SJCRH30 (cell line): ENCODE results near the gene RPS6KC1. TPM values are rescaled to one million over a fixed set of nuclear protein-coding genes. Genes with fewer than 3 reads are reported as not detected.

Experiments
- DNase-seq, 2 experiments: peaks; one replicate each; pipeline ENCODE4 v3.0.0-alpha.2; 2015 to 2020
- H3K27ac ChIP-seq: fragments of 250-450 bp; sonication (Bioruptor Pico); 2 replicates; pipeline ENCODE4 v1.5.1; 2020; ENCODE audit warnings: mild to moderate bottlenecking, moderate library complexity
- H3K27me3 ChIP-seq: fragments of 250-450 bp; sonication (Bioruptor Pico); 2 replicates; pipeline ENCODE4 v1.5.1; 2020; ENCODE audit warnings: mild to moderate bottlenecking, moderate library complexity
- H3K36me3 ChIP-seq: fragments of 250-450 bp; sonication (Bioruptor Pico); 2 replicates; pipeline ENCODE4 v1.5.1; 2020; ENCODE audit warnings: mild to moderate bottlenecking, moderate library complexity
- H3K4me1 ChIP-seq: fragments of 250-450 bp; sonication (Bioruptor Pico); 2 replicates; pipeline ENCODE4 v1.5.1; 2020; ENCODE audit warnings: mild to moderate bottlenecking, moderate library complexity
- H3K4me3 ChIP-seq: fragments of 250-450 bp; sonication (Bioruptor Pico); 2 replicates; pipeline ENCODE4 v1.5.1; 2020; ENCODE audit warnings: mild to moderate bottlenecking, moderate library complexity
- H3K9me3 ChIP-seq: fragments of 250-450 bp; sonication (Bioruptor Pico); replicated peaks from 2 replicates; pipeline ENCODE4 v1.5.1; 2020; ENCODE audit warnings: mild to moderate bottlenecking, moderate library complexity
- total RNA-seq: library from RNA; depleted of rRNA; stranded (reverse); fragments of >200 nt; shearing (Covaris generic); gene quantifications from 2 replicates; pipeline ENCODE4 v1.2.3, GENCODE V29; 2014

RPS6KC1 gene
- total RNA-seq, 1 experiment from 2014 or later, result 37.4 TPM

DNA sequence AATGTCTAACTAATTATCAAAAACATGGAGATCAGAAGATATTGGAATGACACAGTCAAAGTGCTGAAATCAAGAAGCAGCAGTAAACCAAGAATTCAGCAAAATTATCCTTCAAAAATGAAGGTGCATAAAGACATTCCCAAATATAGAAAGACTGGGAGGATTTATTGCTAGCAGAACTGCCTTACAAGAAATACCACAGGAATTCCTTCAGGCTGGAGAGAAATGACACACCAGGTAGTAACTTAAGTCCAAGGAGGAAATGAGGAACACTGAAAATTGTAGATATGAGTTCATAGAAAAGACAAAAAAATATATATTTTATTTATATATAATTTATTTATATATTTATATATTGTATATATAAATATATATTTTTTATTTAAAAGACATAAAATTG lies 217.2 kb downstream of the RPS6KC1 start:
- Histone ChIP-seq H3K36me3 (peaks cover 7% of the 10 kb centered on the region), H3K4me3 (no peak overlapping the region), H3K27me3 (no peaks in the 10 kb centered on the region), H3K4me1 (no peaks in the 10 kb centered on the region), H3K9me3 (no peaks in the 10 kb centered on the region), H3K27ac (no peak overlapping the region)
- DNase-seq, result no peak

DNA sequence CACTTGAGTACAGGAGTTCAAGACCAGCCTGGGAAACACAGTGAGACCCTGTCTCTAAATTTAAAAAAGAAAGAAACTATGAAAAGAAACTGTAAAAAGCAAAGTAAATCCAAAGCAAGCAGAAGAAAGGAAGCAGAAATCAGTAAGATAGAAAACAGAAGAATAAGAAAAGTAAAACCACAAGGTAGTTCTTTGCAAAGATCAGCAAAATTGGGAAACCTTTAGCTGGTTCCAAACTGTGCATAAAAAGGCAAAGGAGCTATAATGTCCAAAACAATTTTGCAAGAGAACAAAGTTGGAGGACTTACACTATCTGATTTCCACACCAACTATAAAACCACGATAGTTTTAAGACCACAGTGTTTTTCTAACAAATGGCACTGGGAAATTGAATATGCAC lies 218.8 kb downstream of the RPS6KC1 start:
- Histone ChIP-seq H3K9me3 (no peaks in the 10 kb centered on the region), H3K4me1 (no peaks in the 10 kb centered on the region), H3K36me3 (peaks cover 4% of the 10 kb centered on the region), H3K4me3 (no peak overlapping the region), H3K27me3 (no peaks in the 10 kb centered on the region), H3K27ac (no peak overlapping the region)
- DNase-seq, result no peak

DNA sequence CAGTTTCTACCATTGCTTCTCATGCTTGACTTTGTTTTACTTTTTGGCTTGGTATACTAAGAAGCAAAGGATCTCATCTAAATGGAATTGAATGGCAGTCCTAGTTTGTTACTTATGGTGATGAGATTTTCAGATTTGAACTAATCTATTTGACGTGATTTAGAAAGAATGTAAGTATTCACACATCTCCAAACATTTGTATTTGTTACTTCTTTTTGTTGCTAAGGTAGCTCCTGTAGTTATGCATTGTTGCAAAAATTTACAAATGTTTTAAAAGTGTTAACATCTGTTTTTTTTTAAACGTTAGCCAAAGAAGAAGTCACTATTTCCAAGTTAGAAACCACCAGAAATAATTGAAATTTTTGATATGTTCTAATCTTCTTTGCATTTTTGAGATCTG lies 222.5 kb downstream of the RPS6KC1 start:
- Histone ChIP-seq H3K27me3 (no peaks in the 10 kb centered on the region), H3K9me3 (no peaks in the 10 kb centered on the region), H3K4me1 (peaks cover 11% of the 10 kb centered on the region), H3K27ac (no peak overlapping the region), H3K4me3 (no peak overlapping the region), H3K36me3 (no peaks in the 10 kb centered on the region; the same call in none of the 2 replicates)
- DNase-seq, result no peak

DNA sequence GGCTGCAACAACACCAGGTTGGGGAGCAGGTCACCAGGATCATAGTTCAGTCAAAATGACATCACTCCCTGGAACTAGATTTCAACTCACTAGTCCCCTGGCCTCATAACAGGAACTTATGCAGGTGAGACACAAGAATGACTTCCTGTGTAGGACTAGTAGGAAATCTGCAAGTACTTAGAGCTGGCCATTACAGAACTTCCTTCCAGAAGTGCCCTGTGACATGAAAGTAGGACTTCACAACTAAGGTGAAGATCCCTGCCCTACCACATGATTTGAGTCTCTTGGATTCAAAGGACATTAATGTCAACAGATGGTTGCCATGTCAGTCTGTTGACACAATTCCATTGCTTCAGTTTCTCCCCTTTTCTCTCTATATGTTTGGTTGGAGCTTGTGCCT lies 223.1 kb downstream of the RPS6KC1 start:
- no peaks in the 10 kb centered on the region; the same call in none of the 2 replicates for H3K36me3 ChIP-seq
- DNase-seq, result no peak
- H3K27ac ChIP-seq, result no peak overlapping the region
- H3K27me3 ChIP-seq, result no peaks in the 10 kb centered on the region
- no peaks in the 10 kb centered on the region for H3K9me3 ChIP-seq
- H3K4me1 ChIP-seq, result peaks cover 11% of the 10 kb centered on the region
- H3K4me3 ChIP-seq, result no peak overlapping the region

DNA sequence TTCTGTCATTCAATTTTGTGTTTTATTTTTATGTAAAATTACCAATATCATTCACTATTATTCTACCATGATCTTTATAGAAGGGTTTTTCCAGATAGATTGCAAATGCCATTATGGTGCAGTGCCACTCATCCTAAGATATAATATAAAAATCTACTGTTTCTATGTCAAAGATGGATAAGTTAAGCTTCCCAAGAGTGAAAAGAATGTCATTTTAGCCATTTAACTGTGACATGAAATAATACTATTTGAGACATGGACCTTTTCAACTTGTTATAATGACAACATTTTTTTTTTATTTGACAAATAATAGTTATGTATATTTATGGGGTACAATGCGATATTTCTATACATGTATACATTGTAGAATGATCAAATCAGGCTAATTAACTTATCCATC lies 224.3 kb downstream of the RPS6KC1 start:
- Histone ChIP-seq H3K9me3 (no peaks in the 10 kb centered on the region), H3K27ac (no peak overlapping the region), H3K36me3 (no peaks in the 10 kb centered on the region; the same call in none of the 2 replicates), H3K27me3 (no peaks in the 10 kb centered on the region), H3K4me1 (peaks cover 11% of the 10 kb centered on the region), H3K4me3 (no peak overlapping the region)
- DNase-seq, result no peak

DNA sequence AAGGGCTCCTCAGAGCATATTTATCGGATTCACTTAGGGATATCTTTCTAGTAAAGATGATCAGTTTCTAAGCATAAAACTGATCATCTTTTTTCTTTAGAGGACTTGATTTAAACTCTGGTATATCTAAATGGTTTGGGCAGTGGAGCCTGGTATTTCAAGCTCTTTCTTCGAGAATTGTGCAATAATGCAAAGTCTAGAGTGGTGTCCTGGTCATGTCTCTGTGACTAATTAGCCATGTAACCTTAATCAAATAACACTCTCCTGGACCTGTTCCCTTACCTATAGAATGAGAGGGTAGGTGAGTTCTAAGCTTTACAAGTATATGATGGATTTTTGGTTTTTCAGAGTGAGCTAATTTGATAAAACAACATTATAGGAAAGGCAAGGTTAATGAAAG lies 225.2 kb downstream of the RPS6KC1 start:
- H3K4me3 ChIP-seq, result no peak overlapping the region
- H3K9me3 ChIP-seq, result no peaks in the 10 kb centered on the region
- no peak for DNase-seq
- no peak overlapping the region for H3K27ac ChIP-seq
- H3K4me1 ChIP-seq, result peaks cover 11% of the 10 kb centered on the region
- H3K36me3 ChIP-seq, result no peaks in the 10 kb centered on the region; the same call in 1 of the 2 replicates
- no peaks in the 10 kb centered on the region for H3K27me3 ChIP-seq

DNA sequence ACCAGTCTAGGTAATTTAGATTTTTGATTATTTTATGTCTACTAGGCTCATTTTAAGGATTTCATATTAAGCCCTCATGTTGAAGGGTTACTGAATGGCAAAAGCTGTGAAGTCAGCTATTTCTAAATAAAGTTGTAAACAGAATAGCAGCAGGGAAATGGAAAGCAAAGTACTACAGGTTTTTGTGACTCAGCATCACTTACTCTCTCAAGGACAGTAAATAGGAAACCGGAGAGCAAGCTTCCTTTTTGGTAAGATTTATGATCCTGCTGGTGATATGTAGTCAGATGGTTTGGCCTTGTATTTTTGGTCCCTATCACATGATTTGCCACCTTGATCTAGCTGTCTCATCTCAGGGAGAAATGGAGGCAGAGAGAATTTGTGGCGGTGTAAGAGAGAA lies 226.0 kb downstream of the RPS6KC1 start:
- DNase-seq, result no peak
- H3K36me3 ChIP-seq, result no peaks in the 10 kb centered on the region; the same call in 1 of the 2 replicates
- H3K4me3 ChIP-seq, result no peak overlapping the region
- no peaks in the 10 kb centered on the region for H3K9me3 ChIP-seq
- peaks cover 11% of the 10 kb centered on the region for H3K4me1 ChIP-seq
- no peak overlapping the region for H3K27ac ChIP-seq
- no peaks in the 10 kb centered on the region for H3K27me3 ChIP-seq

DNA sequence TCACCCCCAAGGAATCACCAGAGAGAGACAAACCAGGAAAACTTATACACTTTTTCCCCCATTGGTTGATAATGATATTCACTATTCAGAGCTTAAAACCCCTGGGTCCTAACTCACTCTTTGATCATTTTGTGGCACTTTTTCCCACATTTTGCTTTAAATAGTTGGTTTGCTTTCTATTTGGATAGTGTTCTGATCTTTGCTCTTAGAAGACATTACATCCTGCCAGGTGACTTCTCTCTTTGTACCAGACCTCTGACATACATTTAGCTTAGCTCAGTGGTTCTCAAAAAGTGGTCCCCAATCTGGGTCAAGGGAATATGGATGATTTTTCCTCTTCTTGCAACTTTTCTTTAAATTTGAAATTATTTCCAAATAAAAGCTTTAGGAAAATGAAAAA lies 228.4 kb downstream of the RPS6KC1 start:
- no peaks in the 10 kb centered on the region; the same call in 1 of the 2 replicates for H3K36me3 ChIP-seq
- peaks cover 11% of the 10 kb centered on the region for H3K4me1 ChIP-seq
- H3K9me3 ChIP-seq, result no peaks in the 10 kb centered on the region
- no peak overlapping the region for H3K4me3 ChIP-seq
- no peak for DNase-seq
- no peaks in the 10 kb centered on the region for H3K27me3 ChIP-seq
- no peak overlapping the region for H3K27ac ChIP-seq

DNA sequence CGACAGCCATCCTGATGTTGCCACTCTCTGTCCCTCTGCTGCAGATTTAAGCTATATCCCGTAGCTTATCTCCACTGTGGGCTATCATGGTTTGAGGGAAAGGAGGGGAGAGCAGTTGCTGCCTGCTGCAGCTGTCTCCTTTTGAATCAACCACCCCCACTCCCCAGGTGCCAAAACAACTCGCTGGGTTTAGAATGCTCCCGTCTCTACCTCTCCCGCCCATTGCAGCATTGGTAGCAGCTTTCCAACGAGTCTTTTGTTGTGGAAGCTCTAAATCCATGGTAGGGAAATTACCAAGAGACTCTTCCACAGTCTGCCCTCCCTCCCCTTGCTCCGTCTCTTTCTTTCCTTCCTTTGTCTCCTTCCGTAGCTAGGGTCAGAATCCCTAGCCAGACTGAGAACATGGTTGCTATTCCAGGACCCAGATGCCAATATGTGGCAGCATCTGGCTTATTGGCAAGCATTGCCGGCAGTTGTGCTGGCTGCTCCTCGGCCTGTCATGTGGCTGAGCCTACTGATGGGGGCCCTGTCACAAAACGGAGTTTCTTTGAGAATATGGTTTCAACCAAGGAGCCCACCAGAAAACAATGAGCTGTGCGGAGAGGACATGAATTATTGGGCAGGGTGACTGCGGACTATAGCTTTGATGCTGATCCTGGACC lies 230.7 kb downstream of the RPS6KC1 start:
- no peaks in the 10 kb centered on the region for H3K9me3 ChIP-seq
- H3K36me3 ChIP-seq, result no peaks in the 10 kb centered on the region
- H3K4me1 ChIP-seq, result peaks cover 5% of the 10 kb centered on the region
- H3K27ac ChIP-seq, result no peak overlapping the region
- DNase-seq, result peak; percentile 31 to 47
- H3K4me3 ChIP-seq, result no peak overlapping the region
- no peaks in the 10 kb centered on the region for H3K27me3 ChIP-seq

DNA sequence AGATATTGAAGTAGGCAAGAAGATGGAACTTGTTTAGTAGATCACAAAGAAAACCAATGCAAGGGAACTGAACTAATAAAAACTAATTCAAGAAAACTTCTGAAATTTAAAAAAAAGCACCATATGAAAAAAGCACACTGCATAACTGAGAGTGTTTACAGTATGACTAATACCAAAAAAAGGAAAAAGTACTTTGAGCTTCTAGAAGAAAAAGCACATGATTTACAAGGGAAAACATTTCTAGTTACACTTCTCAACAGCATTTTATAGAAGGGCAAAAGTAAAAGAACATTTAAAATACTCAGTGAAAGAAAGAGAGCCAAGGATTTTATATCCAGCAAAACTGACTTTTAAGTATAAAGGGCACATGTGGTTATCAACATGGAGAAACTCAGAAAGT lies 233.6 kb downstream of the RPS6KC1 start:
- Histone ChIP-seq H3K4me1 (no peaks in the 10 kb centered on the region), H3K27ac (no peak overlapping the region), H3K4me3 (no peak overlapping the region), H3K27me3 (no peaks in the 10 kb centered on the region), H3K9me3 (no peaks in the 10 kb centered on the region), H3K36me3 (no peaks in the 10 kb centered on the region; the same call in 1 of the 2 replicates)
- DNase-seq, result no peak

DNA sequence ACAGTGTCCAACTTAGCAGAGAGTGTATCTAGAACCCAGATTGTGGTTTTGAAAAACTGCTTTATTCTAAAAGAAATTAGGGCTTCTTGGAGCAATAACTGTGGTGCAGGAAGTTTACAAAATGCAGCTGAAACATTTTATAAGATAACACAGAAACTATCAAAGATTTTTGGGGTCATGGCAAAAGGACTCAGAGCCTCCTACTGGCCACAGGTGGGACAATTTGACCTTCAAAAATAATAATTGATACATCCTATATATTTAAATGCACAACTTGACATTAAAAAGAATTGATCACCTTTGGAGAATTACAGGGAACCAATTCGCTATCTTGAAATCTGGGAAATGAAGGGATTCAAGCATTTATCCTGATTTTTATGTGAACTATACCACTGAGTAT lies 235.2 kb downstream of the RPS6KC1 start:
- H3K36me3 ChIP-seq, result no peaks in the 10 kb centered on the region; the same call in 1 of the 2 replicates
- no peak overlapping the region for H3K4me3 ChIP-seq
- no peak overlapping the region for H3K27ac ChIP-seq
- no peaks in the 10 kb centered on the region for H3K27me3 ChIP-seq
- no peaks in the 10 kb centered on the region for H3K9me3 ChIP-seq
- no peak for DNase-seq
- no peaks in the 10 kb centered on the region for H3K4me1 ChIP-seq

DNA sequence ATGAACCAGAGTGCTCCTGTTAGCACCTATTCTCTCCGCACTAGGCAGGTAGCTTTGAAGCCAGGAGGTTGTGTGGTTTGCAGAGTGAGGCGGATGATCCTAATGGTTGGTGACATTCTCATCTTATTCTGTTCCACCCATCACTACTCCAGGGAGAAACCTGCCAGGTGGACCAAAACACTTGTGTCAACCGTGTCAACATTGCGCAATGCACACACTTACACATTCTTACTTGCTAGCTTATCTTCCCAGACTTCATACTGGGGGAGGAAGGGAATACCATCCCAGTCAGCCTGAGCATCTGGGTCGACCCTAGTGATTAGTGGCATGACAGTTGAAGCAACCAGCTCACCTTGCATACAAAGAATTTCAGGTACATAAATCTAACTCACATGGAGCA lies 236.9 kb downstream of the RPS6KC1 start:
- Histone ChIP-seq H3K36me3 (no peaks in the 10 kb centered on the region; the same call in 1 of the 2 replicates), H3K27me3 (no peaks in the 10 kb centered on the region), H3K4me3 (no peak overlapping the region), H3K27ac (no peak overlapping the region), H3K4me1 (no peaks in the 10 kb centered on the region), H3K9me3 (no peaks in the 10 kb centered on the region)
- DNase-seq, result no peak

DNA sequence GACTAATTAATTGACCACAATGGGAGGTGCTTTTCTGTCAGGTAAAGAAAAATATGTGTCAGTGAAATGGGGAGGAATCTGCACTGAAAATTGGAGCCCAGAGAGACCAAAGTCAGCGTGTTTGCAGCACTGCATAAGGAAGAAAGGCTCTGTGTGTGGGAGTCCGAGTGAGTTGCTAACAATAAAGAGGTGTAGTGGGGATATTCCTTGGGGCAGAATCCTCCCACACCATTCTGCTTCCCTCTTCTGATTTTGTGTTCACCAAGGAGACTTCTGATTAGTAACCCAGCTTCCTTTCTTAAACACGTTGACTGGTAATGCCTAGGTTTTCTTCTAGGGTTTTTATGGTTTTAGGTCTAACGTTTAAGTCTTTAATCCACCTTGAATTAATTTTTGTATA lies 240.5 kb downstream of the RPS6KC1 start:
- H3K4me3 ChIP-seq, result no peak overlapping the region
- DNase-seq, result no peak
- H3K27me3 ChIP-seq, result no peaks in the 10 kb centered on the region
- H3K9me3 ChIP-seq, result no peaks in the 10 kb centered on the region
- 0 out of 2 replicates have a peak, but pooled peaks cover 2% of the 10 kb centered on the region for H3K4me1 ChIP-seq
- H3K36me3 ChIP-seq, result no peaks in the 10 kb centered on the region; the same call in 1 of the 2 replicates
- H3K27ac ChIP-seq, result no peak overlapping the region

DNA sequence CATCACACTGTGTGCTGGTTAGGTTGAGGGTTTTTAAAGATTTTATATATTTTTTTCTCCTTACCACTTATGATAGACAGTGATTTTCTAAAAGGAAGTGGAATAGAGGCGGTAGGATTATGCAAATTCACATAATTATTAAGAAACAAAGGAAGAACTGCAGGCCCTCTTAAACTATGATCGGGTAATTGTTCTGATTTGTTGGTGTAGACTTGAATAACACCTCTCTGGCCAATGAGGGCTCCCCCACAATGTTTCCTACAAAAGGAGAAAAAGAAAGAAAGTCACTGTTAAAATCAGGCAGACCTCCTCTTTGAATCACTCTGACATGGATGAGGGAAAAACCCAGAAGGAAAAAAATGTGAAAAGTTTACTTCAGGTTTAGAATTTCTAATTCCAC lies 241.6 kb downstream of the RPS6KC1 start:
- Histone ChIP-seq H3K36me3 (no peaks in the 10 kb centered on the region; the same call in 1 of the 2 replicates), H3K4me1 (0 out of 2 replicates have a peak, but pooled peaks cover 2% of the 10 kb centered on the region), H3K4me3 (no peak overlapping the region), H3K27me3 (no peaks in the 10 kb centered on the region), H3K9me3 (peaks cover 4% of the 10 kb centered on the region; the same call in 1 of the 2 replicates), H3K27ac (no peak overlapping the region)
- DNase-seq, result no peak

DNA sequence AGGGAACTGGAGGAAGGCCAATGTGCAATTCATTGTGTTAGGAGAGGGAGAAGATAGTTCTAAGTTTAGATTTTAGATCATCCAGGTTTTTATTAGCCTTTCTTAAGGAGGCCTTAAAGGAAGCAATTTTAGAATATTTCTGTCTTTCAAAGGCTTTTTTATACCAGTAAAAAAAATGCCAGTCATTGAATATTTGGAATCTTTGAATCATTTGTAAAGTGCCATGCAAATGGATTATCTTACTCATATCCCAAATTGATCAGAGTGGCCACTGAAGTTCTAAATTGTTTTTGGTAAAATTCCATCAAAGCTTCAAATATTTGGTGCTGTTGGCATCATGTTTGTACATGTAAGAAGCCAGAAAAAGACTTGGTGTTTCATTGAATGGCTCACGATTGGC lies 244.8 kb downstream of the RPS6KC1 start:
- Histone ChIP-seq H3K9me3 (peaks cover 4% of the 10 kb centered on the region; the same call in 1 of the 2 replicates), H3K36me3 (no peaks in the 10 kb centered on the region), H3K4me1 (0 out of 2 replicates have a peak, but pooled peaks cover 2% of the 10 kb centered on the region), H3K4me3 (no peak overlapping the region), H3K27ac (no peak overlapping the region), H3K27me3 (no peaks in the 10 kb centered on the region)
- DNase-seq, result no peak

DNA sequence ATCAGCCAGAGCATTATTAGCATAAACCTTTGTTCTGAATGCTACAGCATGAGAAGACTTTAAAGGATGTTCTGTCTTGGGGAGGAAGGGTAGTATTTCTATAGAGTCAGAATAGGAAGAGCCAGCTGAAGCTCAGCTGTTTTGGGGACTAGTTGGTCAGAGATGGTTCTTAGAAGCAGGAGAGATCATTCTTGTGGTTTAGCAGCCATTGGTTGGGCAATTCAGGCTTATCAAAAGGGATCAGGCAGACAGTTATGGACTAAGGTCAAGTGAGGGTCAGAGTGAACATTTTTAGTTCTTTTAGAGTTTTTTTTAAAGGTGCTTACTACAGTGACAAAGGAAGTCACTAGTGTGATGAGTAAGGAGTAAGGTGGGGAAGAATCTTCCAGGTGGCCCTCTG lies 245.5 kb downstream of the RPS6KC1 start:
- Histone ChIP-seq H3K9me3 (peaks cover 4% of the 10 kb centered on the region; the same call in 1 of the 2 replicates), H3K27ac (no peak overlapping the region), H3K27me3 (no peaks in the 10 kb centered on the region), H3K36me3 (no peaks in the 10 kb centered on the region), H3K4me1 (0 out of 2 replicates have a peak, but pooled peaks cover 2% of the 10 kb centered on the region), H3K4me3 (no peak overlapping the region)
- DNase-seq, result peak in 1 of 2 experiments; percentile 32
